Measurements from ENCODE around the gene ITGB1.

DNA sequence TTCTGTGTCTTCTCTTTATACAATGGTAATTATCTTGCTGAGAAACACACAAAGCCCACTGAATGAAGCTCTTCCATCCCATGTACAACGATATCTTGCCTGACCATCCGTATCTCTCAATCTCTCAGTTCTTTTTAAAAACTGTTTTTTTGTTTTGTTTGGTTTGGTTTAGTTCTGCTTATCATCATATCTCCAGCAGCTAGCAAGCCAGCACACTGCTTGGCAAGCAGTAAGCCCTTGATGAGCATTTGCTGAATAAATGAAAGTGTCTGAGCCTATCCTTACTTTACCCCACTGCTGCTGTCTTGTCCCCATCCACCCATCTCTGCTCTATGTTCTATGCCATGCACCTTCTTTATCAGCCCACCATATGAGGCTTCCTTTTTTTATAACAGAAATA is 34.2 kb downstream of the ITGB1 start:
- no peak for TF ChIP-seq POLR2A (IDR thresholded peaks at IDR 0.05)
- TF ChIP-seq CTCF (IDR thresholded peaks at IDR 0.05): no peak
